ENCODE measurements around the gene PTP4A2.

- TF ChIP-seq EZH2 (IDR thresholded peaks at IDR 0.05; ENCODE audit: borderline replicate concordance, low read depth, low read length, severe bottlenecking) (no peak), CTCF (IDR thresholded peaks at IDR 0.05; ENCODE audit: borderline replicate concordance, extremely low read depth, low read length, poor library complexity, severe bottlenecking) (no peak)
These were observed 25.3 kb downstream of the PTP4A2 start for GRCh38 chr1:31912839-31913239.

Measured in DND-41 (cell line).